Body of pancreas (tissue), 4 donors: ENCODE results near the gene IGFBP3. TPM values are rescaled to one million over a fixed set of nuclear protein-coding genes. Genes with fewer than 3 reads are reported as not detected.

Source experiments
- ATAC-seq: fragments of 150-250 bp; one replicate; pipeline ENCODE4 v1.9.1; 2016
- DNase-seq, 4 donors: peaks; one replicate each; pipeline ENCODE4 v3.0.0-alpha.2; 2019
- H3K27ac ChIP-seq, 4 donors: fragments of 200-600 bp; sonication (generic); 1 replicate in 3 of 4; 2 replicates in 1 of 4; pipeline versions ENCODE4 v1.5.1 to v1.6.1; 2016 to 2019; ENCODE audit warnings: mild to moderate bottlenecking in 1 of 4, mixed read lengths in 1 of 4, moderate library complexity in 1 of 4
- H3K27me3 ChIP-seq, 2 donors: fragments of 200-600 bp; sonication (generic); one replicate each; pipeline ENCODE4 v1.6.0; 2016; ENCODE audit warnings: mild to moderate bottlenecking in 1 of 2
- H3K36me3 ChIP-seq, 2 donors: fragments of 200-600 bp; sonication (generic); replicated peaks in 1 of 2; 2 replicates each; pipeline ENCODE4 v1.5.1; 2016; ENCODE audit warnings: low read depth in 2 of 2; ENCODE audit not compliant: insufficient read depth in 1 of 2
- H3K4me1 ChIP-seq: fragments of 200-600 bp; sonication (generic); one replicate; pipeline ENCODE4 v1.6.0; 2016
- H3K4me3 ChIP-seq, 2 donors: fragments of 200-600 bp; sonication (generic); 1 replicate in 1 of 2; 2 replicates in 1 of 2; pipeline ENCODE4 v1.5.1; 2016 to 2019
- H3K9me3 ChIP-seq, 3 donors: fragments of 200-600 bp; sonication (generic); 1 replicate in 2 of 3; 2 replicates in 1 of 3; pipeline ENCODE4 v1.5.1; 2016
- CTCF ChIP-seq, 7 experiments: fragments of 450-650 bp in 4 of 7; fragments of 200-600 bp in 3 of 7; sonication (generic) in 3 of 7; IDR thresholded peaks; one replicate each; pipeline ENCODE4 v1.5.1; 2016 to 2019; ENCODE audit warnings: antibody characterized with exemption in 7 of 7
- POLR2A ChIP-seq, 3 donors: fragments of 450-650 bp; IDR thresholded peaks; one replicate each; pipeline ENCODE4 v1.6.1; 2016; ENCODE audit warnings: antibody characterized with exemption in 3 of 3, mild to moderate bottlenecking in 2 of 3
- WGBS, 2 donors: methylation state at CpG; one replicate each; pipeline ENCODE4 v1.1.5; 2017; 5-methylcytosine and 5-hydroxymethylcytosine counted together
- intact Hi-C: fragments of 100-400 bp; cut with DNase I; formaldehyde crosslinking; loops from one replicate; pipeline ENCODE4 v1.15.1; 2023
- total RNA-seq, 2 donors: library from RNA; depleted of rRNA; stranded (reverse); fragments of >200 nt; gene quantifications; one replicate each; pipeline ENCODE4 v1.1.0, GENCODE V29; 2016

The IGFBP3 gene
- total RNA-seq, 2 donors from 2014 or later, result 100 to 405 TPM

- Histone ChIP-seq H3K27me3 (no peaks in the 10 kb centered on the region), H3K27ac (no peak overlapping the region), H3K9me3 (no peaks in the 10 kb centered on the region), H3K4me3 (no peak overlapping the region), H3K4me1 (peaks cover 12% of the 10 kb centered on the region), H3K36me3 (no peaks in the 10 kb centered on the region)
- intact Hi-C loops, result no loop called here
- TF ChIP-seq POLR2A (IDR thresholded peaks at IDR 0.05) (no peak), CTCF (IDR thresholded peaks at IDR 0.05) (no peak)
- DNase-seq, result no peak
- ATAC-seq, result no peak
- 73 to 77% methylated on average over 6 of the region's 6 CpGs for WGBS, 2 donors
These were observed 28.6 kb downstream of the IGFBP3 start for GRCh38 chr7:45892407-45893035.

GRCh38 chr7:45891462-45892402 lies 29.3 kb downstream of the IGFBP3 start:
- H3K4me1 ChIP-seq, result peaks cover 12% of the 10 kb centered on the region
- no peak overlapping the region for H3K27ac ChIP-seq
- no peaks in the 10 kb centered on the region for H3K36me3 ChIP-seq
- H3K9me3 ChIP-seq, result no peaks in the 10 kb centered on the region
- H3K27me3 ChIP-seq, result no peaks in the 10 kb centered on the region
- no peak for ATAC-seq
- WGBS, 2 donors, result 66 to 75% methylated on average over 8 to 10 of the region's 10 CpGs
- no peak overlapping the region for H3K4me3 ChIP-seq
- TF ChIP-seq CTCF (IDR thresholded peaks at IDR 0.05), result no peak
- no peak for TF ChIP-seq POLR2A (IDR thresholded peaks at IDR 0.05)
- intact Hi-C loops, result no loop called here
- DNase-seq, result no peak

GRCh38 chr7:45890902-45891461 lies 30.1 kb downstream of the IGFBP3 start:
- no peaks in the 10 kb centered on the region for H3K27me3 ChIP-seq
- no peak for ATAC-seq

GRCh38 chr7:45890125-45890901 lies 30.8 kb downstream of the IGFBP3 start:
- Histone ChIP-seq H3K27me3 (no peaks in the 10 kb centered on the region), H3K4me1 (peaks cover 12% of the 10 kb centered on the region), H3K27ac (no peak overlapping the region), H3K9me3 (no peaks in the 10 kb centered on the region), H3K36me3 (no peaks in the 10 kb centered on the region), H3K4me3 (no peak overlapping the region)
- TF ChIP-seq CTCF (IDR thresholded peaks at IDR 0.05) (no peak), POLR2A (IDR thresholded peaks at IDR 0.05) (no peak)
- ATAC-seq (no peak), DNase-seq (no peak)
- WGBS, 2 donors, result 78 to 81% methylated on average over 8 of the region's 8 CpGs
- intact Hi-C loops, result no loop called here

More at GRCh38 chr7:45890902-45891461, 30.1 kb downstream of the IGFBP3 start:
- no peaks in the 10 kb centered on the region for H3K36me3 ChIP-seq
- H3K9me3 ChIP-seq, result no peaks in the 10 kb centered on the region
- H3K4me1 ChIP-seq, result peaks cover 12% of the 10 kb centered on the region
- no peak overlapping the region for H3K4me3 ChIP-seq
- no peak for DNase-seq
- peak in 6 of 7 experiments; percentile 47 to 68 (median 61) for TF ChIP-seq CTCF (IDR thresholded peaks at IDR 0.05)
- no peak for TF ChIP-seq POLR2A (IDR thresholded peaks at IDR 0.05)
- WGBS, 2 donors, result 17 to 23% methylated on average over 6 of the region's 6 CpGs
- intact Hi-C loops, result no loop called here
- no peak overlapping the region for H3K27ac ChIP-seq
